ENCODE data around the gene TARS2. TPM values are rescaled to one million over a fixed set of nuclear protein-coding genes. Genes with fewer than 3 reads are reported as not detected.

The TARS2 gene
- total RNA-seq, 2 experiments from 2014 or later = 42.0 to 55.3 TPM

DNA sequence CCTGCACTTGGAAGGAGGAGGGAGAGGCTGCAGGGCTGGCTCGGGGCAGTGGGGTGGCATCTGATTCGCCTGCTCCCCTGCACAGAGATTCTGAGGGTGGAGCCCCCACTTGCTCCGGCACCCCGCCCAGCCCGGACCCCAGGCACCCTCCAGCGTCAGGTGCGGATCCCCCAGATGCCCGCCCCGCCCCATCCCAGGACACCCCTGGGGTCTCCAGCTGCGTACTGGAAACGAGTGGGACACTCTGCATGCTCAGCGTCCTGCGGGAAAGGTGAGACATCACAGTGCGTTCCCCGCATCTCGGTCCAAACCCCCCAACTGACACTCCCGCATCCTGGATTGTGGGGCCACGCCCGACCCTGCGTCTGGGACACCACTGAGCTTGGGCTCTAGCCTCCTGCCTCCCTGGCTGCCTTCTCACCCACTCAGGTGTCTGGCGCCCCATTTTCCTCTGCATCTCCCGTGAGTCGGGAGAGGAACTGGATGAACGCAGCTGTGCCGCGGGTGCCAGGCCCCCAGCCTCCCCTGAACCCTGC, 69.9 kb downstream of the TARS2 start:
- no peak overlapping the region for H2AFZ ChIP-seq (ENCODE audit: low read length)
- H3K9me3 ChIP-seq (ENCODE audit: low read length) = no peaks in the 10 kb centered on the region
- H3K36me3 ChIP-seq (ENCODE audit: insufficient read depth, low read length) = no peaks in the 10 kb centered on the region
- H3K27ac ChIP-seq (ENCODE audit: low read depth, low read length, poor library complexity, severe bottlenecking) = no peak overlapping the region
- no peak for DNase-seq (ENCODE audit: low spot score)
- no peak for TF ChIP-seq EZH2phosphoT487 (IDR thresholded peaks at IDR 0.05; ENCODE audit: borderline replicate concordance, low read depth, low read length)
- no peak for TF ChIP-seq CTCF (conservative IDR thresholded peaks at IDR 0.05; ENCODE audit: low read length)
- no peaks in the 10 kb centered on the region for H3K9me2 ChIP-seq (ENCODE audit: insufficient read depth, low read length)
- peaks cover 26% of the 10 kb centered on the region for H3K4me1 ChIP-seq (ENCODE audit: insufficient read depth, low read length, poor library complexity, severe bottlenecking)
- intact Hi-C loops (cut with micrococcal nuclease; ENCODE audit: unreplicated experiment) = no loop called here
- no peaks in the 10 kb centered on the region for H4K20me1 ChIP-seq (ENCODE audit: insufficient read depth, low read length)
- H3K4me3 ChIP-seq (ENCODE audit: low read depth, low read length, poor library complexity, severe bottlenecking) = no peak overlapping the region
- H3K79me2 ChIP-seq (ENCODE audit: insufficient read depth, low read depth, low read length) = no peaks in the 10 kb centered on the region
- H3K4me2 ChIP-seq (ENCODE audit: low read length) = no peak overlapping the region
- ChIA-PET POLR2A (no interaction called here), CTCF (ENCODE audit: unreplicated experiment) (no interaction called here)
- no TSS peak for BruUV-seq (replicated peaks)

Small RNA genes lying within 50 kb of the gene (microRNA-seq; reads per million reads assigned to microRNA genes)
- gene MIR4257 (ENCODE audit: borderline replicate concordance) = not detected
- not detected for gene MIR6878 (ENCODE audit: borderline replicate concordance)

Small RNA genes lying within 50 kb of the gene (small RNA-seq; reads per million reads assigned to genes)
- not detected for gene MIR4257

Other genes with a start within 250 kb of the TARS2 start
- gene CA14, start 229.6 kb upstream of the TARS2 start, total RNA-seq (2014; rRNA removed; shearing (Covaris generic)) = not detected in 2 replicates
- gene CA14, start 229.6 kb upstream of the TARS2 start, total RNA-seq (2022) = not detected in 2 replicates
- 83.3 and 113 TPM in 2 replicates for gene APH1A, start 218.4 kb upstream of the TARS2 start, total RNA-seq (2014; rRNA removed; shearing (Covaris generic))
- gene APH1A, start 218.4 kb upstream of the TARS2 start, total RNA-seq (2022) = 122 and 124 TPM in 2 replicates
- gene C1orf54, start 214.6 kb upstream of the TARS2 start, total RNA-seq (2014; rRNA removed; shearing (Covaris generic)) = 0.44 TPM in 1 of 2 replicates, not detected in the other
- gene C1orf54, start 214.6 kb upstream of the TARS2 start, total RNA-seq (2022) = 0.61 and 1.5 TPM in 2 replicates
- not detected in 2 replicates for gene CIART, start 204.9 kb upstream of the TARS2 start, total RNA-seq (2014; rRNA removed; shearing (Covaris generic))
- gene CIART, start 204.9 kb upstream of the TARS2 start, total RNA-seq (2022) = 0.63 and 0.68 TPM in 2 replicates
- gene MRPS21, start 193.6 kb upstream of the TARS2 start, total RNA-seq (2014; rRNA removed; shearing (Covaris generic)) = 64.8 and 80.0 TPM in 2 replicates
- gene MRPS21, start 193.6 kb upstream of the TARS2 start, total RNA-seq (2022) = 74.2 and 75.5 TPM in 2 replicates
- gene PRPF3, start 165.9 kb upstream of the TARS2 start, total RNA-seq (2014; rRNA removed; shearing (Covaris generic)) = 46.6 and 49.2 TPM in 2 replicates
- gene PRPF3, start 165.9 kb upstream of the TARS2 start, total RNA-seq (2022) = 77.7 and 77.8 TPM in 2 replicates
- 12.7 and 17.0 TPM in 2 replicates for gene RPRD2, start 123.3 kb upstream of the TARS2 start, total RNA-seq (2014; rRNA removed; shearing (Covaris generic))
- 38.6 and 39.7 TPM in 2 replicates for gene RPRD2, start 123.3 kb upstream of the TARS2 start, total RNA-seq (2022)
- gene ECM1, start 20.7 kb downstream of the TARS2 start, total RNA-seq (2014; rRNA removed; shearing (Covaris generic)) = 0.70 and 2.0 TPM in 2 replicates
- gene ECM1, start 20.7 kb downstream of the TARS2 start, total RNA-seq (2022) = 2.7 and 3.8 TPM in 2 replicates
- gene FALEC, start 28.3 kb downstream of the TARS2 start, total RNA-seq (2014; rRNA removed; shearing (Covaris generic)) = 0.47 and 2.8 TPM in 2 replicates
- gene FALEC, start 28.3 kb downstream of the TARS2 start, total RNA-seq (2022) = 1.9 and 2.7 TPM in 2 replicates
- not detected in 2 replicates for gene ADAMTSL4, start 62.0 kb downstream of the TARS2 start, total RNA-seq (2014; rRNA removed; shearing (Covaris generic))
- gene ADAMTSL4, start 62.0 kb downstream of the TARS2 start, total RNA-seq (2022) = 0.24 TPM in 1 of 2 replicates, not detected in the other
- gene MCL1, start 92.2 kb downstream of the TARS2 start, total RNA-seq (2014; rRNA removed; shearing (Covaris generic)) = 102 and 125 TPM in 2 replicates
- gene MCL1, start 92.2 kb downstream of the TARS2 start, total RNA-seq (2022) = 144 and 157 TPM in 2 replicates
- 97.1 and 116 TPM in 2 replicates for gene ENSA, start 142.2 kb downstream of the TARS2 start, total RNA-seq (2014; rRNA removed; shearing (Covaris generic))
- 164 and 166 TPM in 2 replicates for gene ENSA, start 142.2 kb downstream of the TARS2 start, total RNA-seq (2022)
- gene GOLPH3L, start 209.7 kb downstream of the TARS2 start, total RNA-seq (2014; rRNA removed; shearing (Covaris generic)) = 6.2 and 13.2 TPM in 2 replicates
- 28.4 and 29.0 TPM in 2 replicates for gene GOLPH3L, start 209.7 kb downstream of the TARS2 start, total RNA-seq (2022)
- gene HORMAD1, start 233.5 kb downstream of the TARS2 start, total RNA-seq (2014; rRNA removed; shearing (Covaris generic)) = not detected in 2 replicates
- 0.22 and 0.89 TPM in 2 replicates for gene HORMAD1, start 233.5 kb downstream of the TARS2 start, total RNA-seq (2022)